Adipocyte (in vitro differentiated cells): ENCODE data around the gene ABCD1.
"Not testable (repeated sequence)": the region's sequence is repeated elsewhere in the genome, so short reads cannot be mapped to it uniquely, and the experiment has no call there.

ENCODE experiments used
- DNase-seq: peaks from one replicate; pipeline ENCODE4 v3.0.0-alpha.2; 2015; ENCODE audit warnings: low read depth
- H3K27me3 ChIP-seq: replicated peaks from 2 replicates; pipeline ENCODE4 v1.7.0; 2013; ENCODE audit warnings: mild to moderate bottlenecking, low read length, moderate library complexity; ENCODE audit not compliant: control insufficient read depth, insufficient read depth
- H3K36me3 ChIP-seq: 2 replicates; pipeline ENCODE4 v1.7.0; 2013; ENCODE audit warnings: low read length, mild to moderate bottlenecking, moderate library complexity; ENCODE audit not compliant: control insufficient read depth, insufficient read depth, severe bottlenecking
- H3K4me1 ChIP-seq: 2 replicates; pipeline ENCODE4 v1.7.0; 2013; ENCODE audit warnings: mild to moderate bottlenecking, low read length, moderate library complexity; ENCODE audit not compliant: control insufficient read depth, insufficient read depth
- H3K4me3 ChIP-seq: 2 replicates; pipeline ENCODE4 v1.7.0; 2013; ENCODE audit warnings: mild to moderate bottlenecking, low read length, moderate library complexity
- H3K9ac ChIP-seq: 2 replicates; pipeline ENCODE4 v1.7.0; 2013; ENCODE audit warnings: mild to moderate bottlenecking, low read length, moderate library complexity
- H3K9me3 ChIP-seq: 2 replicates; pipeline ENCODE4 v1.7.0; 2013; ENCODE audit warnings: mild to moderate bottlenecking, low read length, moderate library complexity; ENCODE audit not compliant: control insufficient read depth

ABCD1 gene

DNA sequence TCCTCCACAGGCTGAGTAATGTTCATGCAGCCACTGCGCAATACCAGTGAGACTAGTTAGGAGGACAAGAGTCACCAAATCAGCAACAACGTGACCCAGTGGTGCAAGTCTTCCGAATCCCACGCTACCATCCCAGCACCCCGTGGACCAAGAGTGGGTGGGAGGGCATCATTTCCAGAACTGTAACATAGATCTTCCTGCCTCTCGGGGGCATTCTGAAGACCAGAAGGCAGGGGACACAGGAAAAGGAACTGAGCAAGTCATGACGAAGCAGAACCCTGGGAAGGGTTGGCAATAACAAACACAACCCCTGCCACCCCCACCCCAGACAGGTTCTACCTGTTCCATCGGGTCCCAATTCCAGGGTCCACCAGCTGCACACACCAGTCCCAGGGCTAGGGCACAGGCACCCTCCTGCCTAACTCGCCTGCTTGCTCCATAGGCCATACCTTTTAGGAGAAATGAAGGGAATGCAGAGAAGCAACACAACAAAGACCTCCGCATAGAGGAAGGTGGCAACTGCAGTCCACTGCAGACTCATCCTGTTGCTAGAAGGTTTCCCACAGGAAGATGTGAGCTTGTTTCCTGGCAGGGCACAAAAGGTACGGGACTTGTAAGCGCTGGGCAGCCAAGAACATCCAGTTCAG is 1.8 kb upstream of the ABCD1 start:
- Histone ChIP-seq H3K4me3 (peak overlapping the region; percentile 79), H3K27me3 (no peaks in the 10 kb centered on the region), H3K36me3 (peaks cover 28% of the 10 kb centered on the region), H3K9me3 (no peaks in the 10 kb centered on the region), H3K4me1 (peaks cover 35% of the 10 kb centered on the region), H3K9ac (peak overlapping the region; percentile 82)
- no peak for DNase-seq

DNA sequence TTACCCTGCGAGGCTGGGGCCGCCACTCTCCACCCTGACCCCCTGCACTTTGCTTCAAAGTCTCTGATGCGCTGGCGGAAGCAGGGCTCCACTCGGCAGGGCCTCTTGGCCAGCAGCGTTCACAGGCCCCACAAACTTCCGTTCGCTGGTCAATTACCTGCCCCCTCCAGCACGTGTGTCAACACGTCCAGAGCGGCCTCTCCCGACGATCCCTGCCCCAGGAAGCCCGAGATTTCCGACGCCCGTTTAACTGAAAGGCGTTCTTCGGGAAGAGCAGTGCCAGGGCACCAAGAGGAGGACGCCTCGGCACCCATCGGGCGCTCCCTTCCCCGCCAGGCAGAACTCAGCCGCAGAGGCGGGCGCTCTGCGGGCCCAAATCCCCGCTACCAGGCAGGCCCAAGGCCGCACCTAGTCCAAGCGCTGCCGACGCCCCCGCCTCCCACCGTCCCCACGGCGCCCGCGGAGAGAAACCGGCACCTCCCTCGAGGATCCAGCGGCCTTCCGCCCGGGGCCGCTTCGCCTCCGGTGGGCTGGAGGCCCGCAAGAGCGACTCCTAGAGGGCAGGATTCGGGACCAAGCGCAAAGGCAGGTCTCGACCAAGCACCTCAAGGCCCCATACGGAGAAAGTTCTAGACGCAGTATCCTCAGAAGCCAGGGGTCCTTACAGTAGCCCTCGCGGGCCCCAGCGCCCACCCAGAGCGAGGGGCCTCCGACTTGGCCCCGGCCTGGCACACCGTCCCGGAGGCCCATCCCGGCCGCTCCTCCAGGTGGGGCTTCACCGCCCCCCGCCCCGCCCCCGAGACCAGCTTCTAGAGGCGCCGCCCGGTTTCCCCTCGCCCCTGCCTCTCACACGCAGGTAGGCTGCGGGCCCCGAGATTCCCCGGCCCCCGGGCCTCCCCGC is 1.1 kb upstream of the ABCD1 start:
- Histone ChIP-seq H3K4me3 (peak overlapping the region; percentile 79), H3K4me1 (peaks cover 37% of the 10 kb centered on the region), H3K36me3 (peaks cover 24% of the 10 kb centered on the region), H3K9ac (peak overlapping the region; percentile 82), H3K27me3 (no peaks in the 10 kb centered on the region), H3K9me3 (no peaks in the 10 kb centered on the region)
- DNase-seq: peak; percentile 63

DNA sequence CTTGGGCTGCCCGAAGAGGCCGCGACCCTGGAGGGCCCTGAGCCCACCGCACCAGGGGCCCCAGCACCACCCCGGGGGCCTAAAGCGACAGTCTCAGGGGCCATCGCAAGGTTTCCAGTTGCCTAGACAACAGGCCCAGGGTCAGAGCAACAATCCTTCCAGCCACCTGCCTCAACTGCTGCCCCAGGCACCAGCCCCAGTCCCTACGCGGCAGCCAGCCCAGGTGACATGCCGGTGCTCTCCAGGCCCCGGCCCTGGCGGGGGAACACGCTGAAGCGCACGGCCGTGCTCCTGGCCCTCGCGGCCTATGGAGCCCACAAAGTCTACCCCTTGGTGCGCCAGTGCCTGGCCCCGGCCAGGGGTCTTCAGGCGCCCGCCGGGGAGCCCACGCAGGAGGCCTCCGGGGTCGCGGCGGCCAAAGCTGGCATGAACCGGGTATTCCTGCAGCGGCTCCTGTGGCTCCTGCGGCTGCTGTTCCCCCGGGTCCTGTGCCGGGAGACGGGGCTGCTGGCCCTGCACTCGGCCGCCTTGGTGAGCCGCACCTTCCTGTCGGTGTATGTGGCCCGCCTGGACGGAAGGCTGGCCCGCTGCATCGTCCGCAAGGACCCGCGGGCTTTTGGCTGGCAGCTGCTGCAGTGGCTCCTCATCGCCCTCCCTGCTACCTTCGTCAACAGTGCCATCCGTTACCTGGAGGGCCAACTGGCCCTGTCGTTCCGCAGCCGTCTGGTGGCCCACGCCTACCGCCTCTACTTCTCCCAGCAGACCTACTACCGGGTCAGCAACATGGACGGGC is 579 bp downstream of the ABCD1 start:
- H3K27me3 ChIP-seq: no peaks in the 10 kb centered on the region
- peaks cover 16% of the 10 kb centered on the region for H3K36me3 ChIP-seq
- peak overlapping the region; percentile 80 for H3K9ac ChIP-seq
- peak overlapping the region; percentile 74 for H3K4me3 ChIP-seq
- H3K9me3 ChIP-seq: no peaks in the 10 kb centered on the region
- peaks cover 37% of the 10 kb centered on the region for H3K4me1 ChIP-seq
- no peak for DNase-seq

GRCh38 chrX:153725832-153726285 is 1.2 kb downstream of the ABCD1 start:
- peak overlapping the region; percentile 80 for H3K9ac ChIP-seq
- H3K4me1 ChIP-seq: peaks cover 39% of the 10 kb centered on the region
- H3K4me3 ChIP-seq: peak overlapping the region; percentile 74
- no peak for DNase-seq
- peaks cover 10% of the 10 kb centered on the region for H3K36me3 ChIP-seq
- no peaks in the 10 kb centered on the region for H3K27me3 ChIP-seq
- no peaks in the 10 kb centered on the region for H3K9me3 ChIP-seq

DNA sequence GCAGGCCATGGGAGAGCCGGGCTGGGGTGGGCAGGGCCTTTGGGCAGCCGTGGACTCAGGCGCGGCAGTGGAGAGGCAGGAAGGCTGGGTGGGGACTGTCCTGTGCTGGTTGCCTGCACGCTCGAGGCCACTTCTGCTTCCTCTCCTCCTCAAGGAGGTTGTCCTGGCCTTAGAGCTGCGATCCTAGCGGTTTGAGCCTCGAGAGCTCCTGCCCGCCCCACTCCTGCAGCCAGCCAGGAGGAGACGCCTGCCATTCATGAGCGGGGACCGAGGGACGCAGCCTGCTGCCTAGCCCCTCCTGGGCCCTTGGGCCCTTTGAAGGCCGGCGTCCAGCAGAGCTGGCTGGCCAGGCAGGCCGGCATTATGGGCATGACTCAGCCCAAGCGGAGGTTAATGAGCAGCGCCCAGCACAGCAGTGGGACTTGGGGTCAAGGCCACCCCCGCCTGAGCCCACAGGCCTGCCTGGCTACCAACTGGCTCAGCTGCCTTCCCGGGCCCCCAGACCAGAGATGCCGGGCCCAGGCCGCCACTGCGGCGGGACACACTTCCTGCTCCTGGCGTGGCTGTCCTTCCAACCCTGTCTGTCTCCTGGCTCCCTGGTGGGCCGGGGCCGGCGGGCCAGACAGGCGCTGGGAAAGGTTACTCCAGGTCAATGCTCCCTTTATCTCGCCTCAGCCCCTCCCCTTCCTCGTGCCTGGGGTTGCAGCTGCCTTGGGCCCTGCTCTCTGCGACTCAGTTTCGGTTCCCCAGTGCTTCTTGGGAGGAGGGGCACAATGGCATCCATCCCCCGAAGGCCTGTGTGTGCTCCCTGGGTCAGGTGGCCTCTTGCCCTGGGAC is 1.8 kb downstream of the ABCD1 start:
- peak; percentile 56 for DNase-seq
- H3K4me3 ChIP-seq: peak overlapping the region; percentile 74

GRCh38 chrX:153727123-153727931 is 2.7 kb downstream of the ABCD1 start:
- peak overlapping the region; percentile 74 for H3K4me3 ChIP-seq
- DNase-seq: peak; percentile 31
- H3K27me3 ChIP-seq: no peaks in the 10 kb centered on the region
- peaks cover 12% of the 10 kb centered on the region for H3K9me3 ChIP-seq
- H3K36me3 ChIP-seq: peaks cover 8% of the 10 kb centered on the region
- peaks cover 39% of the 10 kb centered on the region for H3K4me1 ChIP-seq
- peak overlapping the region; percentile 80 for H3K9ac ChIP-seq

More for the DNA sequence above, 1.8 kb downstream of the ABCD1 start:
- Histone ChIP-seq H3K4me1 (peaks cover 45% of the 10 kb centered on the region), H3K9me3 (peaks cover 5% of the 10 kb centered on the region), H3K27me3 (no peaks in the 10 kb centered on the region), H3K9ac (peak overlapping the region; percentile 80), H3K36me3 (peaks cover 8% of the 10 kb centered on the region)

DNA sequence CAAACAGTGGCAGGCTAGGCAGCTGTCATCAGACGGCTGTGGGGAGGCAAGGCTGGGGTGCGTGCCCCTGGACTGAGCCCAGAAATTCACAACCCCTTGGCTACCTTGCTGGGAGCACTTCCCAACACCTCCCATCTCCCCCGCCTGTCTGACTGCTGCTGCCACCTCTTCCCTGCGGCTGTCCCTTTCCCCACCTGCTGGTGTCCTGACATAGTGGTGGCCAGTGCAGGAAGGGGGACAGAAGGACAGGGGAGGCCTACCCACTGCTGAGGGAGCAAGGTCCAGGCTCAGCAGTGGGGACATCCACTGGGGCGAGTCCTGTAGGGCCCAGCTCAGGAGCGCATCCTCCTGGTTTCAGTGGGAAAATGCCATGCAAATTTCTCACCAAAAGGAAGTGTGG is 3.4 kb downstream of the ABCD1 start:
- Histone ChIP-seq H3K9ac (peak overlapping the region; percentile 80), H3K4me1 (peaks cover 38% of the 10 kb centered on the region), H3K36me3 (peaks cover 8% of the 10 kb centered on the region), H3K27me3 (no peaks in the 10 kb centered on the region), H3K4me3 (no peak overlapping the region), H3K9me3 (peaks cover 12% of the 10 kb centered on the region)
- DNase-seq: no peak

DNA sequence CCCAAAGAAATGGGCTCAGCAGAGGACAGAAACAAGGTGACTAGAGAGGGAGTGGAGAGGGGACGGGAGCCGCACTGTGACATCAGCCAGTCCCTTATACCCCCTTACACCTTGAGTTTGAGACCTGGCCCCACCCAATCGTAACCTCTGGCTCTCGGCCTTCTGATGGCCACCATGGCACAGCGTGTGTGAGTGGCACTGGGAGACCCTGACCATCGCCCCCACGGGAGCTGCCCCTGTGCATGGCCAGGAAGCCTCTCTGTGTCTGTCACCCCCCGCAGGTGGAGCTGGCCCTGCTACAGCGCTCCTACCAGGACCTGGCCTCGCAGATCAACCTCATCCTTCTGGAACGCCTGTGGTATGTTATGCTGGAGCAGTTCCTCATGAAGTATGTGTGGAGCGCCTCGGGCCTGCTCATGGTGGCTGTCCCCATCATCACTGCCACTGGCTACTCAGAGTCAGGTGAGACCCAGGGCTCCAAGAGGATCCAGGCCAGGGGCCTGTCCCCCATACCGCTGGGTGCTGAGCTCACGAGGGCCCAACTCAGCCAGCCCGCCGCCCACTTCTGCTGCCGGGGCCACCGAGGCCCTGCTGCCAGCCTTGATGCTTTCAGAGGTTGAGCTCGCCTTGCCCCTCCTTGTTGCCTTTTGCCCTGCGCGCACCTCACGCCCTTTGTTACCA is 4.4 kb downstream of the ABCD1 start:
- no peak for DNase-seq
- Histone ChIP-seq H3K9ac (no peak overlapping the region), H3K4me1 (peaks cover 38% of the 10 kb centered on the region), H3K4me3 (no peak overlapping the region), H3K36me3 (peaks cover 8% of the 10 kb centered on the region), H3K9me3 (peaks cover 12% of the 10 kb centered on the region), H3K27me3 (no peaks in the 10 kb centered on the region)

- not testable (repeated sequence) for H3K4me3 ChIP-seq, H3K27me3 ChIP-seq, H3K9ac ChIP-seq, DNase-seq, H3K36me3 ChIP-seq
- Histone ChIP-seq H3K4me1 (peaks cover 35% of the 10 kb centered on the region), H3K9me3 (peaks cover 12% of the 10 kb centered on the region)
These were observed 5.5 kb downstream of the ABCD1 start for GRCh38 chrX:153730115-153730514.
